H9 (cell line): ENCODE results near the gene IL12RB2. TPM values are rescaled to one million over a fixed set of nuclear protein-coding genes. Genes with fewer than 3 reads are reported as not detected.

ENCODE experiments used
- DNase-seq: peaks from one replicate; pipeline ENCODE4 v3.0.0-alpha.2; 2017
- H2AFZ ChIP-seq: one replicate; pipeline ENCODE4 v1.6.1; 2013; ENCODE audit warnings: mild to moderate bottlenecking, low read length, control low read depth, moderate library complexity
- H2AK5ac ChIP-seq: 2 replicates; pipeline ENCODE4 v1.6.1; 2013; ENCODE audit warnings: low read length, control low read depth, mixed read lengths; ENCODE audit not compliant: insufficient read length
- H2BK120ac ChIP-seq: one replicate; pipeline ENCODE4 v1.6.1; 2013; ENCODE audit warnings: low read depth, mild to moderate bottlenecking, low read length, control low read depth, inconsistent platforms; ENCODE audit not compliant: poor library complexity, severe bottlenecking
- H2BK12ac ChIP-seq: 2 replicates; pipeline ENCODE4 v1.6.1; 2013; ENCODE audit warnings: low read length, control low read depth, mixed read lengths, low read depth; ENCODE audit not compliant: insufficient read length
- H2BK15ac ChIP-seq: 2 replicates; pipeline ENCODE4 v1.6.1; 2013; ENCODE audit warnings: low read depth, low read length, control low read depth
- H2BK20ac ChIP-seq: one replicate; pipeline ENCODE4 v1.6.1; 2013; ENCODE audit warnings: low read depth, mild to moderate bottlenecking, low read length, control low read depth, inconsistent platforms; ENCODE audit not compliant: poor library complexity, severe bottlenecking
- H2BK5ac ChIP-seq: 2 replicates; pipeline ENCODE4 v1.6.1; 2013; ENCODE audit warnings: low read length, control low read depth, mixed read lengths; ENCODE audit not compliant: insufficient read length
- H3K14ac ChIP-seq: 2 replicates; pipeline ENCODE4 v1.6.1; 2013; ENCODE audit warnings: low read length, control low read depth; ENCODE audit not compliant: insufficient read depth
- H3K18ac ChIP-seq: 2 replicates; pipeline ENCODE4 v1.6.1; 2013; ENCODE audit warnings: low read depth, mild to moderate bottlenecking, mixed read lengths, low read length, control low read depth; ENCODE audit not compliant: insufficient read length
- H3K23ac ChIP-seq: 2 replicates; pipeline ENCODE4 v1.6.1; 2013; ENCODE audit warnings: low read length, control low read depth, mixed read lengths, low read depth; ENCODE audit not compliant: insufficient read length
- H3K23me2 ChIP-seq: 2 replicates; pipeline ENCODE4 v1.6.1; 2013; ENCODE audit warnings: low read depth, mild to moderate bottlenecking, mixed read lengths, low read length, control low read depth; ENCODE audit not compliant: insufficient read length, poor library complexity, severe bottlenecking
- H3K27ac ChIP-seq: 2 replicates; pipeline ENCODE4 v1.5.1; 2013; ENCODE audit warnings: low read length, control low read depth, mixed read lengths, low read depth; ENCODE audit not compliant: insufficient read length
- H3K27me3 ChIP-seq: 2 replicates; pipeline ENCODE4 v1.6.1; 2013; ENCODE audit warnings: low read length, control low read depth, inconsistent platforms; ENCODE audit not compliant: insufficient read depth
- H3K4ac ChIP-seq: 2 replicates; pipeline ENCODE4 v1.6.1; 2013; ENCODE audit warnings: low read depth, mild to moderate bottlenecking, control low read depth, inconsistent platforms, low read length, moderate library complexity
- H3K4me1 ChIP-seq: 2 replicates; pipeline ENCODE4 v1.6.1; 2013; ENCODE audit warnings: low read length, control low read depth, inconsistent platforms; ENCODE audit not compliant: insufficient read depth
- H3K4me2 ChIP-seq: 2 replicates; pipeline ENCODE4 v1.6.1; 2013; ENCODE audit warnings: low read length, control low read depth, mixed read lengths; ENCODE audit not compliant: insufficient read length, insufficient read depth
- H3K56ac ChIP-seq: 2 replicates; pipeline ENCODE4 v1.6.1; 2013; ENCODE audit warnings: low read depth, mild to moderate bottlenecking, mixed read lengths, low read length, control low read depth; ENCODE audit not compliant: insufficient read length
- H3K79me1 ChIP-seq: 2 replicates; pipeline ENCODE4 v1.6.1; 2013; ENCODE audit warnings: low read depth, mild to moderate bottlenecking, moderate library complexity, low read length, control low read depth, inconsistent platforms; ENCODE audit not compliant: insufficient read depth, poor library complexity, severe bottlenecking
- H3K79me2 ChIP-seq: 2 replicates; pipeline ENCODE4 v1.6.1; 2013; ENCODE audit warnings: low read length, control low read depth, inconsistent platforms; ENCODE audit not compliant: insufficient read depth
- H3K9ac ChIP-seq: 2 replicates; pipeline ENCODE4 v1.6.1; 2013; ENCODE audit warnings: low read length, control low read depth, mixed read lengths; ENCODE audit not compliant: insufficient read length; ENCODE audit errors: extremely low read depth
- H3K9me3 ChIP-seq: one replicate; pipeline ENCODE4 v1.6.1; 2013; ENCODE audit warnings: low read depth, low read length, inconsistent platforms; ENCODE audit not compliant: control insufficient read depth
- H3T11ph ChIP-seq: one replicate; pipeline ENCODE4 v1.6.1; 2013; ENCODE audit warnings: mild to moderate bottlenecking, low read length, control low read depth, inconsistent platforms
- H4K20me1 ChIP-seq: one replicate; pipeline ENCODE4 v1.6.1; 2013; ENCODE audit not compliant: control insufficient read depth, insufficient read length, insufficient read depth
- H4K5ac ChIP-seq: 2 replicates; pipeline ENCODE4 v1.6.1; 2013; ENCODE audit warnings: low read depth, mild to moderate bottlenecking, mixed read lengths, low read length, control low read depth; ENCODE audit not compliant: insufficient read length
- H4K8ac ChIP-seq: replicated peaks from 2 replicates; pipeline ENCODE4 v1.6.1; 2013; ENCODE audit warnings: low read length, control low read depth, mixed read lengths, low read depth; ENCODE audit not compliant: insufficient read length
- H4K91ac ChIP-seq: 2 replicates; pipeline ENCODE4 v1.6.1; 2013; ENCODE audit warnings: low read depth, mild to moderate bottlenecking, moderate library complexity, mixed read lengths, low read length, control low read depth; ENCODE audit not compliant: insufficient read length
- H3K27ac Mint-ChIP-seq, 3 experiments: 2 replicates in 2 of 3; 3 replicates in 1 of 3; pipeline ENCODE4 v1.8.0; 2020 to 2021; ENCODE audit warnings: mixed read lengths in 3 of 3, mild to moderate bottlenecking in 1 of 3, moderate library complexity in 1 of 3
- H3K27me3 Mint-ChIP-seq: 2 replicates; pipeline ENCODE4 v1.8.0; 2021; ENCODE audit warnings: low read depth, mild to moderate bottlenecking, moderate library complexity, mixed read lengths
- H3K36me3 Mint-ChIP-seq, 3 experiments: 2 replicates in 2 of 3; 3 replicates in 1 of 3; pipeline ENCODE4 v1.8.0; 2020 to 2021; ENCODE audit warnings: low read depth in 3 of 3, mixed read lengths in 3 of 3; ENCODE audit not compliant: insufficient read depth in 1 of 3
- H3K4me1 Mint-ChIP-seq, 2 experiments: 2 replicates each; pipeline ENCODE4 v1.8.0; 2020; ENCODE audit warnings: mixed read lengths in 2 of 2
- H3K4me3 Mint-ChIP-seq, 2 experiments: 2 replicates in 1 of 2; 3 replicates in 1 of 2; pipeline ENCODE4 v1.8.0; 2020 to 2021; ENCODE audit warnings: mild to moderate bottlenecking in 2 of 2, mixed read lengths in 2 of 2, moderate library complexity in 1 of 2
- H3K9me3 Mint-ChIP-seq, 2 experiments: 2 replicates in 1 of 2; 3 replicates in 1 of 2; pipeline ENCODE4 v1.8.0; 2020; ENCODE audit warnings: mild to moderate bottlenecking in 2 of 2, mixed read lengths in 2 of 2, moderate library complexity in 1 of 2
- WGBS: extraction: QIAGEN DNeasy Blood & Tissue Kit; methylation state at CpG from one replicate; pipeline ENCODE4 v1.1.7; 2013; ENCODE audit warnings: missing lambda C conversion rate, low lambda C conversion rate, mixed read lengths; ENCODE audit not compliant: insufficient read length; ENCODE audit errors: extremely low coverage; 5-methylcytosine and 5-hydroxymethylcytosine counted together
- total RNA-seq: library from RNA; stranded (reverse); gene quantifications from 2 replicates; pipeline ENCODE4 v1.2.1, GENCODE V29; 2021
- TF ChIP-seq, protein P1 (sequence below): fragments of 200-600 bp; sonication (generic); conservative IDR thresholded peaks from 3 replicates; pipeline ENCODE4 v1.8.0; 2021; ENCODE audit warnings: antibody characterized with exemption, mild to moderate bottlenecking

Gene IL12RB2
- total RNA-seq, 1 experiment from 2014 or later: 0.77 TPM

DNA sequence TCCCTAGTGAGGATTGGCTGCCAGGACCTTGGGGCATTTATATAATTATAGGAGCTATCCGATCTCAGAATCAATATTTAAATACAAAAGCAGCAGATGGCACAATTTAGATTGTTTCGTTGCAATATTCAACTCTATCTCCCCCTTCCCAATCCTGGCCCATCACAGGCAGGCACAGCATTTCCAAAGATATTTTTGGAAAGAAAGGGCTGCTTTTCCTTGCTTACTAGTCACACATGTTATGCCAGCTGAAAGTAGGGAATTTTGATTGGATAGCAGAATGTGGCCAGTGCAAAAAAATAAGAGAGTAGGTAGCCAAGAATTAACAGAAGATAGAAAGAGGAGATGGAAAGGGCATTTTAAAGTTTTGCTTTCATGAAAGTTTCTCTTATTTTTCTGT is 37.9 kb downstream of the IL12RB2 start:
- TF ChIP-seq, protein P1, sequence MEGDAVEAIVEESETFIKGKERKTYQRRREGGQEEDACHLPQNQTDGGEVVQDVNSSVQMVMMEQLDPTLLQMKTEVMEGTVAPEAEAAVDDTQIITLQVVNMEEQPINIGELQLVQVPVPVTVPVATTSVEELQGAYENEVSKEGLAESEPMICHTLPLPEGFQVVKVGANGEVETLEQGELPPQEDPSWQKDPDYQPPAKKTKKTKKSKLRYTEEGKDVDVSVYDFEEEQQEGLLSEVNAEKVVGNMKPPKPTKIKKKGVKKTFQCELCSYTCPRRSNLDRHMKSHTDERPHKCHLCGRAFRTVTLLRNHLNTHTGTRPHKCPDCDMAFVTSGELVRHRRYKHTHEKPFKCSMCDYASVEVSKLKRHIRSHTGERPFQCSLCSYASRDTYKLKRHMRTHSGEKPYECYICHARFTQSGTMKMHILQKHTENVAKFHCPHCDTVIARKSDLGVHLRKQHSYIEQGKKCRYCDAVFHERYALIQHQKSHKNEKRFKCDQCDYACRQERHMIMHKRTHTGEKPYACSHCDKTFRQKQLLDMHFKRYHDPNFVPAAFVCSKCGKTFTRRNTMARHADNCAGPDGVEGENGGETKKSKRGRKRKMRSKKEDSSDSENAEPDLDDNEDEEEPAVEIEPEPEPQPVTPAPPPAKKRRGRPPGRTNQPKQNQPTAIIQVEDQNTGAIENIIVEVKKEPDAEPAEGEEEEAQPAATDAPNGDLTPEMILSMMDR: no peak
- H3K79me2 ChIP-seq: no peaks in the 10 kb centered on the region
- no peak overlapping the region for H3K9ac ChIP-seq
- no peak overlapping the region for H3K56ac ChIP-seq
- H2BK120ac ChIP-seq: no peak overlapping the region
- H4K91ac ChIP-seq: no peak overlapping the region
- no peak overlapping the region for H2AFZ ChIP-seq
- Mint-ChIP-seq H3K27ac (no peak overlapping the region), H3K9me3 (no peaks in the 10 kb centered on the region), H3K36me3 (no peaks in the 10 kb centered on the region), H3K4me3 (no peak overlapping the region), H3K27me3 (peaks cover 27% of the 10 kb centered on the region), H3K4me1 (peaks cover 43% of the 10 kb centered on the region in 2 experiments)
- H3K4ac ChIP-seq: no peak overlapping the region
- no peak overlapping the region for H2AK5ac ChIP-seq
- H2BK5ac ChIP-seq: no peak overlapping the region
- H2BK12ac ChIP-seq: no peak overlapping the region
- H3T11ph ChIP-seq: no peak overlapping the region
- no peak overlapping the region for H3K4me2 ChIP-seq
- no peaks in the 10 kb centered on the region for H4K20me1 ChIP-seq
- H3K9me3 ChIP-seq: no peaks in the 10 kb centered on the region
- H2BK20ac ChIP-seq: no peak overlapping the region
- no peaks in the 10 kb centered on the region for H3K79me1 ChIP-seq
- H3K27ac ChIP-seq: no peak overlapping the region
- H3K27me3 ChIP-seq: no peaks in the 10 kb centered on the region
- no peak overlapping the region for H2BK15ac ChIP-seq
- no CpG with 5 or more reads among the region's 2 CpGs for WGBS
- no peak overlapping the region for H4K5ac ChIP-seq
- no peak overlapping the region for H3K18ac ChIP-seq
- H3K14ac ChIP-seq: no peak overlapping the region
- H3K23ac ChIP-seq: no peak overlapping the region
- H3K23me2 ChIP-seq: no peaks in the 10 kb centered on the region
- H4K8ac ChIP-seq: no peak overlapping the region
- H3K4me1 ChIP-seq: peaks cover 4% of the 10 kb centered on the region; the same call in 1 of the 2 replicates
- no peak for DNase-seq
